Measurements from ENCODE around the gene MLX.
"Not testable (repeated sequence)": the region's sequence is repeated elsewhere in the genome, so short reads cannot be mapped to it uniquely, and the experiment has no call there.

MLX gene

GRCh38 chr17:42618442-42619150 is 51.7 kb downstream of the MLX start:
- no peak for DNase-seq (ENCODE audit: low read depth in 3 of 3)

GRCh38 chr17:42621987-42622386 is 55.1 kb downstream of the MLX start:
- not testable (repeated sequence) for DNase-seq (ENCODE audit: low read depth in 3 of 3)
